ENCODE results near the gene XRN2.

XRN2 gene

DNA sequence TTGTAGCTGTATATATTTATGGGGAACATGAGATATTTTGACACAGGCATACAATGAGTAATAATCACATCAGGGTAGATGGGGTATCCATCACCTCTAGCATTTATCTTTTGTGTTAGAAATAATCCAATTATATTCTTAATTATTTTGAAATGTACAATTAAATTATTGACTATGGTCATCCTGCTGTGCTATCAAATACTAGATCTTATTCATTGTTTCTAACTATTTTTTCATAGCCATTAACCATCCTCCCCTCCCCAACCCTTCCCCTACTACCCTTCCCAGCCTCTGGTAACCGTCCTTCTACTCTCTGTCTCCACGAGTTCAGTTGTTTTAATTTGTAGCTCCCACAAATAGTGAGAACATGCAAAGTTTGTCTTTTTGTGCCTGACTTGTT lies 65.7 kb downstream of the XRN2 start:
- no peak for DNase-seq (ENCODE audit: low read depth, low spot score)
- no peak overlapping the region for H3K4me3 ChIP-seq (ENCODE audit: low read depth, low read length)
- in situ Hi-C loops (cut with HindIII; ENCODE audit: low sequenced_read_pairs) = no loop called here
- TF ChIP-seq, protein P1, sequence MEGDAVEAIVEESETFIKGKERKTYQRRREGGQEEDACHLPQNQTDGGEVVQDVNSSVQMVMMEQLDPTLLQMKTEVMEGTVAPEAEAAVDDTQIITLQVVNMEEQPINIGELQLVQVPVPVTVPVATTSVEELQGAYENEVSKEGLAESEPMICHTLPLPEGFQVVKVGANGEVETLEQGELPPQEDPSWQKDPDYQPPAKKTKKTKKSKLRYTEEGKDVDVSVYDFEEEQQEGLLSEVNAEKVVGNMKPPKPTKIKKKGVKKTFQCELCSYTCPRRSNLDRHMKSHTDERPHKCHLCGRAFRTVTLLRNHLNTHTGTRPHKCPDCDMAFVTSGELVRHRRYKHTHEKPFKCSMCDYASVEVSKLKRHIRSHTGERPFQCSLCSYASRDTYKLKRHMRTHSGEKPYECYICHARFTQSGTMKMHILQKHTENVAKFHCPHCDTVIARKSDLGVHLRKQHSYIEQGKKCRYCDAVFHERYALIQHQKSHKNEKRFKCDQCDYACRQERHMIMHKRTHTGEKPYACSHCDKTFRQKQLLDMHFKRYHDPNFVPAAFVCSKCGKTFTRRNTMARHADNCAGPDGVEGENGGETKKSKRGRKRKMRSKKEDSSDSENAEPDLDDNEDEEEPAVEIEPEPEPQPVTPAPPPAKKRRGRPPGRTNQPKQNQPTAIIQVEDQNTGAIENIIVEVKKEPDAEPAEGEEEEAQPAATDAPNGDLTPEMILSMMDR (IDR thresholded peaks at IDR 0.05; ENCODE audit: low read depth, low read length) = no peak

DNA sequence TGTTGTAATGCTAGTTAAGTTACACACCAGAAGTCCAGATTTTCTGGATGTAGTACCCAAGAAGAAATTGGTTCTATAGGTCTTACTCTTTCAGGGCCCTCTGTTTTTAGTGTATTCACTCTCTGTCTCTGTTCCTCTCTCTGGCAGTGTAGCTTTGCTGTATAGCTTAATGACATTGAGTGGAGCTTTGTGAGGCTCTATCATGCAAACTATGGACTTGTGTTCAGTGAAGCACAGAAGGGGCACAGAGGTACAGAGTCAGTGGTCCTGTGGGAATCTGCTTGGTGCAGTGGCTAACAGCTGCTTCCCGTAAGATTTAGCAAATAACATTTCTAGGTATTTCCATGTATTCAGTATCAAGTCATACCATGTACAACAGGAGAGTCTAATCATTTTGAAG lies 68.1 kb downstream of the XRN2 start:
- DNase-seq (ENCODE audit: low read depth, low spot score) = no peak
- TF ChIP-seq, protein P1 (IDR thresholded peaks at IDR 0.05; ENCODE audit: low read depth, low read length) = no peak
- in situ Hi-C loops (cut with HindIII; ENCODE audit: low sequenced_read_pairs) = no loop called here
- no peak overlapping the region for H3K4me3 ChIP-seq (ENCODE audit: low read depth, low read length)

DNA sequence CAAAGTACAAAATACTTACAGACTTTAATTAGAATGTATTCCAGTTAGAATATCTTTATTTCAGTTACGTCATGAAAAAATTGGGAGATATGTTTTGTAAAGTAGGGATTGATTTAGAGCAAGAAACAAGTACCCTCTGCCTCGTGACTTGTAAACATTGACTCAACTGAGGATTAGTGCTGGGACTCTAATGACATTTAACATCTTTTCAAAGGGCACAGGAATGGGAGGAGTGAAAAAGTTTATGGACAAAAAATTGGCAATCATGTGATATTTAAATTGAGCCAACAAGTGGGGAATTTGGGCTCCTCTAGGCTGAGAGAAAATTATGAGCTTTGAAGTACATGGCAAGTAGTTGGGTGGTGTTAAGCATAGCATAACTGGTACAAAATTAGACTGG lies 68.9 kb downstream of the XRN2 start:
- in situ Hi-C loops (cut with HindIII; ENCODE audit: low sequenced_read_pairs) = no loop called here

DNA sequence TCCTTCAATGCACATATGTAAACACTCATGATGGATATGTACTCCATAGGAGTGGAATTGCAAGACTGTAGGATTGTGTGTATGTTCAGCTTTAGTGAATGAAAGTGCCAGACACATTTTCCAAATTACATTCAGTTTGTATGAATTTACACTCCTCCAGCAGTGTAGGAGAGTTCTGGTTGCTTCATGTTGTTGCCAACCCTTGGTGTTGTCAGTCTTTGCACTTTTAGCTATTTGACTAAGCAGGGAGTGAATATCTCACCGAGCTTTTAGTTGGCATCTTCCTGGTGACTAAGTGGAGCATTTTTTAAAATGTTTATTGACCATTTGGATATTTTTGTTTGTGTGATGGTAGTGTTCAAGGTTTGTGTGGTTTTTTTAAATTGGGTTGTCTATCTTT lies 70.3 kb downstream of the XRN2 start:
- H3K4me3 ChIP-seq (ENCODE audit: low read depth, low read length) = no peak overlapping the region
- DNase-seq (ENCODE audit: low read depth, low spot score) = no peak
- in situ Hi-C loops (cut with HindIII; ENCODE audit: low sequenced_read_pairs) = no loop called here
- TF ChIP-seq, protein P1 (IDR thresholded peaks at IDR 0.05; ENCODE audit: low read depth, low read length) = no peak

More for the DNA sequence above, 68.9 kb downstream of the XRN2 start:
- no peak overlapping the region for H3K4me3 ChIP-seq (ENCODE audit: low read depth, low read length)
- TF ChIP-seq, protein P1 (IDR thresholded peaks at IDR 0.05; ENCODE audit: low read depth, low read length) = no peak
- no peak for DNase-seq (ENCODE audit: low read depth, low spot score)

DNA sequence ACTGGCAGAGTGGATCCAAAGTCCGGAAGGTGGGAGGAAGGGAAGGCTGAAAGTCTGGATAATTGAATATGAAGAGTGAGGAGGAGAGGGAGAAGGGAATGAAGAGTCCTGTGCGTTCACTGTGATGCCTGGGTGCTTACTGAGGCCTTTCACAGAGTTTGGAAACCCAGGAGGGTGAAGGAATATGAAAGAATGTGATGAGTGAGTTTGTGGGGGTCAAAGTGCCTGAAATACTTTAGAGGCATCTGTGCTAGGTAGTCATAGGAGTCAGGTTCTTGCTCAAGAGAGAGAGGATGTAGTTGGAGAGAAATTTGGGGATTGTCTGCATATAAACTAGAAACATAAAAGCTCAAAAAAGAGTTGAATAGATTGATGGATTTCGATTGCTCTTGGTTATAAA lies 73.5 kb downstream of the XRN2 start:
- H3K4me3 ChIP-seq (ENCODE audit: low read depth, low read length) = no peak overlapping the region
- in situ Hi-C loops (cut with HindIII; ENCODE audit: low sequenced_read_pairs) = no loop called here
- TF ChIP-seq, protein P1 (IDR thresholded peaks at IDR 0.05; ENCODE audit: low read depth, low read length) = no peak
- no peak for DNase-seq (ENCODE audit: low read depth, low spot score)

DNA sequence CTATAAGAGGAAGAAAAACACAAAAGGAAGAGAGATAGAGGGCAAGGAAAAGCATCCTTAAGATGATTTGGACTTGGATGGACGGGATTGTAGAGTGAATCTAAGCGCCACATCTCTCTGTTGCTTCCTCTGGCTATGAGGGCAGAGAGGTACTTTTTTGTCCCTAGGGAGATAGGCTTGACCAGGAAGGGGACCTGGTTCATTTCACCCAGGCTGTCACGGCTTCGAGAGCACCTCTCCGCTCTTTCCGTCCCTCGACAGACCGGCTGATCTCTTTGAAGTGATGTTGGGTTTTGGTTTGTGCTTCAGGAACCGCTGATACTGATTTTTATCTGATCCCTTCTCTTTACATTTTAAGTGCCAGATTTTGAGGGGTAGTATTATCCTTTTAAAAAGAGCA lies 74.6 kb downstream of the XRN2 start:
- in situ Hi-C loops (cut with HindIII; ENCODE audit: low sequenced_read_pairs) = no loop called here

More for the DNA sequence above, 74.6 kb downstream of the XRN2 start:
- no peak for DNase-seq (ENCODE audit: low read depth, low spot score)
- TF ChIP-seq, protein P1 (IDR thresholded peaks at IDR 0.05; ENCODE audit: low read depth, low read length) = no peak
- no peak overlapping the region for H3K4me3 ChIP-seq (ENCODE audit: low read depth, low read length)

All from astrocyte of the spinal cord (primary cell).